HepG2 (cell line): ENCODE measurements around the gene VPS13C. TPM values are rescaled to one million over a fixed set of nuclear protein-coding genes. Genes with fewer than 3 reads are reported as not detected.

Experiments used
- DNMT3B ChIP-seq: conservative IDR thresholded peaks from 2 replicates; pipeline ENCODE4 v1.6.1; 2016; ENCODE audit warnings: missing biosample characterization, control low read depth
- MTA1 ChIP-seq: sonication (generic); formaldehyde crosslinking; IDR thresholded peaks from 2 replicates; pipeline ENCODE4 v1.4.0; 2020; ENCODE audit warnings: missing genetic modification reagents, mild to moderate bottlenecking, borderline replicate concordance
- NBN ChIP-seq: fragments of 450-650 bp; conservative IDR thresholded peaks from 2 replicates; pipeline ENCODE4 v1.6.1; 2017
- NKX3-1 ChIP-seq: sonication (generic); formaldehyde crosslinking; IDR thresholded peaks from 2 replicates; pipeline ENCODE4 v1.5.0; 2020; ENCODE audit warnings: missing genetic modification reagents
- PCBP2 ChIP-seq: fragments of 200-400 bp; formaldehyde crosslinking; optimal IDR thresholded peaks from 2 replicates; pipeline ENCODE3; 2018; ENCODE audit warnings: low read length, low read depth; ENCODE audit not compliant: poor library complexity, severe bottlenecking
- ZKSCAN1 ChIP-seq: fragments of 150-350 bp; IDR thresholded peaks from 2 replicates; pipeline ENCODE4 v1.6.1; 2014; ENCODE audit warnings: low read length
- ZNF232 ChIP-seq: sonication (generic); formaldehyde crosslinking; IDR thresholded peaks from 2 replicates; pipeline ENCODE4 v1.4.0; 2020; ENCODE audit warnings: missing genetic modification reagents, borderline replicate concordance
- polyA plus RNA-seq, 8 experiments: library from polyadenylated mRNA; depleted of rRNA in 3 of 8; stranded (reverse) in 7 of 8; unstranded in 1 of 8; fragments of >200 nt; fragmentation: Illumina TruSeq in 4 of 8; extraction: Trizol in 4 of 8; gene quantifications; 2 replicates each; pipeline versions ENCODE4 v1.2.1 to v1.2.3, GENCODE V29; 2011 to 2016; ENCODE audit warnings: low read depth in 4 of 8, missing spikeins in 1 of 8, mixed read lengths in 1 of 8; ENCODE audit not compliant: insufficient read depth in 1 of 8
- total RNA-seq, 5 experiments: library from RNA; depleted of rRNA; stranded (reverse); fragments of >200 nt; fragmentation: Illumina TruSeq; extraction: Trizol; gene quantifications; 2 replicates each; pipeline ENCODE4 v1.2.3, GENCODE V29; 2016; ENCODE audit warnings: low read depth in 1 of 5
- TF ChIP-seq, protein P1 (sequence below): sonication (generic); formaldehyde crosslinking; IDR thresholded peaks from 2 replicates; pipeline ENCODE4 v1.4.0; 2020; ENCODE audit warnings: missing genetic modification reagents, borderline replicate concordance
- TF ChIP-seq, protein P2 (sequence below), 2 experiments: fragments of 450-650 bp in 1 of 2; sonication (generic) in 1 of 2; formaldehyde crosslinking in 1 of 2; IDR thresholded peaks; 2 replicates each; pipeline versions ENCODE4 v1.6.1 to v1.8.0; 2016 to 2022; ENCODE audit warnings: antibody characterized with exemption in 1 of 2, mild to moderate bottlenecking in 1 of 2, missing genetic modification reagents in 1 of 2
- TF ChIP-seq, protein P3 (sequence below): sonication (generic); formaldehyde crosslinking; IDR thresholded peaks from 2 replicates; pipeline ENCODE4 v1.8.0; 2022; ENCODE audit warnings: missing genetic modification reagents, mild to moderate bottlenecking, moderate library complexity, borderline replicate concordance
- TF ChIP-seq, protein P4 (sequence below): sonication (generic); formaldehyde crosslinking; IDR thresholded peaks from 2 replicates; pipeline ENCODE4 v1.5.0; 2020; ENCODE audit warnings: missing genetic modification reagents, mild to moderate bottlenecking, borderline replicate concordance
- TF ChIP-seq, protein P5 (sequence below): sonication (generic); formaldehyde crosslinking; IDR thresholded peaks from 2 replicates; pipeline ENCODE4 v1.5.0; 2020; ENCODE audit warnings: missing genetic modification reagents, mild to moderate bottlenecking, borderline replicate concordance

VPS13C gene
- total and polyA plus RNA-seq, 2 of the 13 experiments (the other 11 are each of a cell fraction or from before 2014, with no cell fraction given): 10.9 to 26.8 TPM

DNA sequence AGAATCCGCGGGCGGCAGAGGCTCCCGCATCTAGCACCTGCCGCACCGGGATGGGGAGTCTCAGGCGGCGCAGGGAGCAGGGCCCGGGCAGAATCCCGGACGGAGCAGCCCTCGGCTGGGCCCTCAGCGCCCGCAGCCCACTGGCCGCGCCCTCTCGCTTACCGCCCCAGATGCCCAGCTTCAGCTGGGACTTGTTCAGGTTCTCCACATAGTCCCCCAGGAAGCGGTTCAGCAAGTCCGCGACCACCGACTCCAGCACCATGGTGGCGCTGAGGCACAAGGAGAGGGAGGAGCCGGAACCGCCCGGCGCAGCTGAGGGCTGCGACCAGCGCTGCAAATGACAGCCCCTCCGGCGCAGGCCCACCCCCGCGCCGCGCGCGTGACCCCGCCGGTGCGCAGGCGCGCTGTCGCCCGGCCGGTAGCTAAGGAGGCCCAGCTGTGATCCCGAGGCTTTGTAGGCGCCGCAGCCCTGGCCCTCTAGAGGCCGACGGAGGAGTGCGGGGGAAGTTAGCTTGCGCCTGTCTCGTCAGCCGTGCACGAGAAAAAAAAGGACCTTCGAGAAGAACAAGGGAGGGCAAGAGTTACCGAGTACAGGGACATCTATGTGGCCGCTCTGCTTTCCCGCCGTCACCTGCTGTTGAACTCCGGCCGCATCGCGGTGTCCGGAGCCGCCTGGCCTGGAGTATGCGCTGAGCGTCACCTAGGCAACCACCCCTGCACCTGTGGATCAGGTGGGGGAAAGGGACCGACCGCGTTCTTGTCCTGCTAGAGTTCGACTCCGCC lies at the start of gene VPS13C (continued):
- TF ChIP-seq, protein P1, sequence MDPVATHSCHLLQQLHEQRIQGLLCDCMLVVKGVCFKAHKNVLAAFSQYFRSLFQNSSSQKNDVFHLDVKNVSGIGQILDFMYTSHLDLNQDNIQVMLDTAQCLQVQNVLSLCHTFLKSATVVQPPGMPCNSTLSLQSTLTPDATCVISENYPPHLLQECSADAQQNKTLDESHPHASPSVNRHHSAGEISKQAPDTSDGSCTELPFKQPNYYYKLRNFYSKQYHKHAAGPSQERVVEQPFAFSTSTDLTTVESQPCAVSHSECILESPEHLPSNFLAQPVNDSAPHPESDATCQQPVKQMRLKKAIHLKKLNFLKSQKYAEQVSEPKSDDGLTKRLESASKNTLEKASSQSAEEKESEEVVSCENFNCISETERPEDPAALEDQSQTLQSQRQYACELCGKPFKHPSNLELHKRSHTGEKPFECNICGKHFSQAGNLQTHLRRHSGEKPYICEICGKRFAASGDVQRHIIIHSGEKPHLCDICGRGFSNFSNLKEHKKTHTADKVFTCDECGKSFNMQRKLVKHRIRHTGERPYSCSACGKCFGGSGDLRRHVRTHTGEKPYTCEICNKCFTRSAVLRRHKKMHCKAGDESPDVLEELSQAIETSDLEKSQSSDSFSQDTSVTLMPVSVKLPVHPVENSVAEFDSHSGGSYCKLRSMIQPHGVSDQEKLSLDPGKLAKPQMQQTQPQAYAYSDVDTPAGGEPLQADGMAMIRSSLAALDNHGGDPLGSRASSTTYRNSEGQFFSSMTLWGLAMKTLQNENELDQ (CRISPR knock-in tag): no peak
- no peak for TF ChIP-seq NBN
- TF ChIP-seq DNMT3B (CRISPR knock-in tag): peak; percentile 79; the same call in 1 of the 2 replicates
- TF ChIP-seq, protein P2, sequence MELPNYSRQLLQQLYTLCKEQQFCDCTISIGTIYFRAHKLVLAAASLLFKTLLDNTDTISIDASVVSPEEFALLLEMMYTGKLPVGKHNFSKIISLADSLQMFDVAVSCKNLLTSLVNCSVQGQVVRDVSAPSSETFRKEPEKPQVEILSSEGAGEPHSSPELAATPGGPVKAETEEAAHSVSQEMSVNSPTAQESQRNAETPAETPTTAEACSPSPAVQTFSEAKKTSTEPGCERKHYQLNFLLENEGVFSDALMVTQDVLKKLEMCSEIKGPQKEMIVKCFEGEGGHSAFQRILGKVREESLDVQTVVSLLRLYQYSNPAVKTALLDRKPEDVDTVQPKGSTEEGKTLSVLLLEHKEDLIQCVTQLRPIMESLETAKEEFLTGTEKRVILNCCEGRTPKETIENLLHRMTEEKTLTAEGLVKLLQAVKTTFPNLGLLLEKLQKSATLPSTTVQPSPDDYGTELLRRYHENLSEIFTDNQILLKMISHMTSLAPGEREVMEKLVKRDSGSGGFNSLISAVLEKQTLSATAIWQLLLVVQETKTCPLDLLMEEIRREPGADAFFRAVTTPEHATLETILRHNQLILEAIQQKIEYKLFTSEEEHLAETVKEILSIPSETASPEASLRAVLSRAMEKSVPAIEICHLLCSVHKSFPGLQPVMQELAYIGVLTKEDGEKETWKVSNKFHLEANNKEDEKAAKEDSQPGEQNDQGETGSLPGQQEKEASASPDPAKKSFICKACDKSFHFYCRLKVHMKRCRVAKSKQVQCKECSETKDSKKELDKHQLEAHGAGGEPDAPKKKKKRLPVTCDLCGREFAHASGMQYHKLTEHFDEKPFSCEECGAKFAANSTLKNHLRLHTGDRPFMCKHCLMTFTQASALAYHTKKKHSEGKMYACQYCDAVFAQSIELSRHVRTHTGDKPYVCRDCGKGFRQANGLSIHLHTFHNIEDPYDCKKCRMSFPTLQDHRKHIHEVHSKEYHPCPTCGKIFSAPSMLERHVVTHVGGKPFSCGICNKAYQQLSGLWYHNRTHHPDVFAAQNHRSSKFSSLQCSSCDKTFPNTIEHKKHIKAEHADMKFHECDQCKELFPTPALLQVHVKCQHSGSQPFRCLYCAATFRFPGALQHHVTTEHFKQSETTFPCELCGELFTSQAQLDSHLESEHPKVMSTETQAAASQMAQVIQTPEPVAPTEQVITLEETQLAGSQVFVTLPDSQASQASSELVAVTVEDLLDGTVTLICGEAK (IDR thresholded peaks at IDR 0.05): no peak
- TF ChIP-seq, protein P2 (CRISPR knock-in tag; IDR thresholded peaks at IDR 0.05): no peak
- TF ChIP-seq, protein P3, sequence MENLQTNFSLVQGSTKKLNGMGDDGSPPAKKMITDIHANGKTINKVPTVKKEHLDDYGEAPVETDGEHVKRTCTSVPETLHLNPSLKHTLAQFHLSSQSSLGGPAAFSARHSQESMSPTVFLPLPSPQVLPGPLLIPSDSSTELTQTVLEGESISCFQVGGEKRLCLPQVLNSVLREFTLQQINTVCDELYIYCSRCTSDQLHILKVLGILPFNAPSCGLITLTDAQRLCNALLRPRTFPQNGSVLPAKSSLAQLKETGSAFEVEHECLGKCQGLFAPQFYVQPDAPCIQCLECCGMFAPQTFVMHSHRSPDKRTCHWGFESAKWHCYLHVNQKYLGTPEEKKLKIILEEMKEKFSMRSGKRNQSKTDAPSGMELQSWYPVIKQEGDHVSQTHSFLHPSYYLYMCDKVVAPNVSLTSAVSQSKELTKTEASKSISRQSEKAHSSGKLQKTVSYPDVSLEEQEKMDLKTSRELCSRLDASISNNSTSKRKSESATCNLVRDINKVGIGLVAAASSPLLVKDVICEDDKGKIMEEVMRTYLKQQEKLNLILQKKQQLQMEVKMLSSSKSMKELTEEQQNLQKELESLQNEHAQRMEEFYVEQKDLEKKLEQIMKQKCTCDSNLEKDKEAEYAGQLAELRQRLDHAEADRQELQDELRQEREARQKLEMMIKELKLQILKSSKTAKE (CRISPR knock-in tag): no peak
- TF ChIP-seq PCBP2: no peak
- TF ChIP-seq NKX3-1 (CRISPR knock-in tag): peak; percentile 88
- no peak for TF ChIP-seq ZKSCAN1
- TF ChIP-seq, protein P4, sequence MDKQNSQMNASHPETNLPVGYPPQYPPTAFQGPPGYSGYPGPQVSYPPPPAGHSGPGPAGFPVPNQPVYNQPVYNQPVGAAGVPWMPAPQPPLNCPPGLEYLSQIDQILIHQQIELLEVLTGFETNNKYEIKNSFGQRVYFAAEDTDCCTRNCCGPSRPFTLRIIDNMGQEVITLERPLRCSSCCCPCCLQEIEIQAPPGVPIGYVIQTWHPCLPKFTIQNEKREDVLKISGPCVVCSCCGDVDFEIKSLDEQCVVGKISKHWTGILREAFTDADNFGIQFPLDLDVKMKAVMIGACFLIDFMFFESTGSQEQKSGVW (CRISPR knock-in tag): no peak
- peak; percentile 44; the same call in 1 of the 2 replicates for TF ChIP-seq MTA1
- TF ChIP-seq, protein P5, sequence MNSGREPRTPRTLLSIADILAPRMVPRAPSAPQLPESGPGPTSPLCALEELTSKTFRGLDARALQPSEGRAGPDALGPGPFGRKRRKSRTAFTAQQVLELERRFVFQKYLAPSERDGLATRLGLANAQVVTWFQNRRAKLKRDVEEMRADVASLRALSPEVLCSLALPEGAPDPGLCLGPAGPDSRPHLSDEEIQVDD (CRISPR knock-in tag): 0 out of 2 replicates have a peak, but pooled peaks have one; percentile 39
- TF ChIP-seq ZNF232: peak; percentile 77
